Endodermal cell (in vitro differentiated cells): ENCODE data around the gene PHTF1. TPM values are rescaled to one million over a fixed set of nuclear protein-coding genes. Genes with fewer than 3 reads are reported as not detected.

Experiments used
- DNase-seq: peaks from one replicate; pipeline ENCODE4 v3.0.0-alpha.2; 2017
- H3K27ac ChIP-seq: 2 replicates; pipeline ENCODE4 v1.5.1; 2013; ENCODE audit warnings: mild to moderate bottlenecking, low read depth, low read length, moderate library complexity
- H3K27me3 ChIP-seq: 2 replicates; pipeline ENCODE4 v1.6.1; 2013; ENCODE audit warnings: mild to moderate bottlenecking, low read length, moderate library complexity; ENCODE audit not compliant: insufficient read depth, control insufficient read depth, poor library complexity, severe bottlenecking
- H3K36me3 ChIP-seq: 2 replicates; pipeline ENCODE4 v1.7.0; 2013; ENCODE audit warnings: mild to moderate bottlenecking, low read length, moderate library complexity; ENCODE audit not compliant: control insufficient read depth, insufficient read depth
- H3K4me1 ChIP-seq: one replicate; pipeline ENCODE4 v1.7.0; 2013; ENCODE audit warnings: low read length; ENCODE audit not compliant: control insufficient read depth, insufficient read depth
- H3K4me3 ChIP-seq: 2 replicates; pipeline ENCODE4 v1.5.1; 2013; ENCODE audit warnings: mild to moderate bottlenecking, low read length, moderate library complexity
- H3K9ac ChIP-seq: 2 replicates; pipeline ENCODE4 v1.6.1; 2013; ENCODE audit warnings: mild to moderate bottlenecking, low read length, moderate library complexity; ENCODE audit not compliant: poor library complexity, severe bottlenecking; ENCODE audit errors: extremely low read depth
- H3K9me3 ChIP-seq: 2 replicates; pipeline ENCODE4 v1.6.1; 2013; ENCODE audit warnings: mild to moderate bottlenecking, low read length, moderate library complexity; ENCODE audit not compliant: control insufficient read depth
- H3K27ac Mint-ChIP-seq: 2 replicates; pipeline ENCODE4 v1.8.0; 2020; ENCODE audit warnings: mixed read lengths
- H3K27me3 Mint-ChIP-seq: 2 replicates; pipeline ENCODE4 v1.8.0; 2021; ENCODE audit warnings: mild to moderate bottlenecking, mixed read lengths; ENCODE audit not compliant: insufficient read depth
- H3K36me3 Mint-ChIP-seq: 2 replicates; pipeline ENCODE4 v1.8.0; 2020; ENCODE audit warnings: low read depth, mixed read lengths
- H3K4me1 Mint-ChIP-seq: 2 replicates; pipeline ENCODE4 v1.8.0; 2020; ENCODE audit warnings: mixed read lengths
- H3K4me3 Mint-ChIP-seq: 2 replicates; pipeline ENCODE4 v1.8.0; 2020; ENCODE audit warnings: mild to moderate bottlenecking, moderate library complexity, mixed read lengths
- H3K9me3 Mint-ChIP-seq: 2 replicates; pipeline ENCODE4 v1.8.0; 2020; ENCODE audit warnings: mild to moderate bottlenecking, mixed read lengths
- CTCF ChIP-seq: fragments of 200-600 bp; sonication (generic); conservative IDR thresholded peaks from 2 replicates; pipeline ENCODE4 v1.5.0; 2021; ENCODE audit warnings: antibody characterized with exemption, mild to moderate bottlenecking
- WGBS, 2 experiments: methylation state at CpG; one replicate each; pipeline versions ENCODE4 v1.1.5 to v1.1.7; 2013; ENCODE audit warnings: missing lambda C conversion rate in 2 of 2, mixed read lengths in 1 of 2; ENCODE audit not compliant: insufficient coverage in 1 of 2, insufficient read length in 1 of 2; 5-methylcytosine and 5-hydroxymethylcytosine counted together
- total RNA-seq, 2 donors: library from RNA; stranded (reverse); fragmentation: NEBNext Ultra II Directional in 1 of 2; extraction: Animal tissue kit (Norgen Biotek cat#: 25700) in 1 of 2; gene quantifications; 2 replicates in 1 of 2; 3 replicates in 1 of 2; pipeline ENCODE4 v1.2.1, GENCODE V29; 2021

The PHTF1 gene
- total RNA-seq, 2 donors from 2014 or later = 43.8 to 56.5 TPM

GRCh38 chr1:113653741-113654140, 105.5 kb downstream of the PHTF1 start:
- H3K4me3 Mint-ChIP-seq = no peak overlapping the region
- peaks cover 10% of the 10 kb centered on the region for H3K36me3 Mint-ChIP-seq
- no peak overlapping the region for H3K27ac ChIP-seq
- H3K36me3 ChIP-seq = peaks cover 43% of the 10 kb centered on the region
- no peaks in the 10 kb centered on the region for H3K27me3 ChIP-seq
- H3K9me3 ChIP-seq = no peaks in the 10 kb centered on the region
- no peak for TF ChIP-seq CTCF
- no peaks in the 10 kb centered on the region for H3K9me3 Mint-ChIP-seq
- no peak overlapping the region for H3K4me3 ChIP-seq
- WGBS, 2 experiments = 81 to 100% methylated on average over 1 to 5 of the region's 5 CpGs
- H3K27ac Mint-ChIP-seq = no peak overlapping the region
- H3K4me1 Mint-ChIP-seq = peaks cover 10% of the 10 kb centered on the region
- no peaks in the 10 kb centered on the region for H3K4me1 ChIP-seq
- no peak for DNase-seq
- H3K27me3 Mint-ChIP-seq = no peaks in the 10 kb centered on the region
- H3K9ac ChIP-seq = no peak overlapping the region

GRCh38 chr1:113652771-113653170, 106.5 kb downstream of the PHTF1 start:
- no peak for TF ChIP-seq CTCF
- Histone ChIP-seq H3K9ac (no peak overlapping the region), H3K4me1 (no peaks in the 10 kb centered on the region), H3K27ac (no peak overlapping the region), H3K4me3 (no peak overlapping the region), H3K9me3 (no peaks in the 10 kb centered on the region), H3K36me3 (peaks cover 50% of the 10 kb centered on the region), H3K27me3 (no peaks in the 10 kb centered on the region)
- Mint-ChIP-seq H3K4me1 (peaks cover under 1% of the 10 kb centered on the region), H3K27ac (no peak overlapping the region), H3K9me3 (no peaks in the 10 kb centered on the region), H3K36me3 (peaks cover 12% of the 10 kb centered on the region), H3K27me3 (no peaks in the 10 kb centered on the region), H3K4me3 (no peak overlapping the region)
- DNase-seq = no peak

- H3K27ac Mint-ChIP-seq = no peak overlapping the region
- no peak overlapping the region for H3K4me3 Mint-ChIP-seq
- peaks cover 27% of the 10 kb centered on the region for H3K36me3 Mint-ChIP-seq
These were observed 110.8 kb downstream of the PHTF1 start for GRCh38 chr1:113648478-113648877.

More at GRCh38 chr1:113648478-113648877, 110.8 kb downstream of the PHTF1 start:
- H3K27me3 ChIP-seq = no peaks in the 10 kb centered on the region
- no peaks in the 10 kb centered on the region for H3K27me3 Mint-ChIP-seq
- DNase-seq = no peak
- H3K4me1 ChIP-seq = no peaks in the 10 kb centered on the region
- no peaks in the 10 kb centered on the region for H3K4me1 Mint-ChIP-seq
- peaks cover 72% of the 10 kb centered on the region for H3K36me3 ChIP-seq
- no peak overlapping the region for H3K9ac ChIP-seq
- no peaks in the 10 kb centered on the region for H3K9me3 ChIP-seq
- no peaks in the 10 kb centered on the region for H3K9me3 Mint-ChIP-seq
- no peak overlapping the region for H3K27ac ChIP-seq
- no peak overlapping the region for H3K4me3 ChIP-seq
- TF ChIP-seq CTCF = no peak
